Natural killer cell (primary cell): Measurements from ENCODE around the gene DDIT4. TPM values are rescaled to one million over a fixed set of nuclear protein-coding genes. Genes with fewer than 3 reads are reported as not detected.

Experiments
- ATAC-seq, 3 donors: fragments of 150-1000 bp in 2 of 3; fragments of 200-7000 bp in 1 of 3; cut with Tn5 transposase; 1 replicate in 1 of 3; 2 replicates in 2 of 3; pipeline ENCODE4 v1.10.0; 2021; ENCODE audit warnings: mild to moderate bottlenecking in 2 of 3, moderate library complexity in 2 of 3
- DNase-seq, 2 donors: peaks; one replicate each; pipeline versions ENCODE4 v3.0.0 to v3.0.0-alpha.2; 2013 to 2021; ENCODE audit warnings: mixed read lengths in 1 of 2
- H3K27ac ChIP-seq: one replicate; pipeline ENCODE4 v1.5.1; 2013; ENCODE audit warnings: mild to moderate bottlenecking, low read length
- H3K27me3 ChIP-seq: one replicate; pipeline ENCODE4 v1.6.1; 2013; ENCODE audit warnings: low read length; ENCODE audit not compliant: control insufficient read depth, insufficient read depth
- H3K36me3 ChIP-seq: one replicate; pipeline ENCODE4 v1.6.1; 2013; ENCODE audit warnings: low read length; ENCODE audit not compliant: control insufficient read depth, insufficient read depth
- H3K4me1 ChIP-seq: one replicate; pipeline ENCODE4 v1.6.1; 2013; ENCODE audit warnings: low read length; ENCODE audit not compliant: control insufficient read depth, insufficient read depth
- H3K4me3 ChIP-seq: one replicate; pipeline ENCODE4 v1.5.1; 2013; ENCODE audit warnings: low read length
- H3K9me3 ChIP-seq: one replicate; pipeline ENCODE4 v1.6.1; 2013; ENCODE audit warnings: low read length; ENCODE audit not compliant: control insufficient read depth, insufficient read depth
- H3K27ac Mint-ChIP-seq, 2 donors: one replicate each; pipeline ENCODE4 v1.8.0; 2022; ENCODE audit warnings: mild to moderate bottlenecking in 2 of 2, mixed read lengths in 2 of 2, moderate library complexity in 1 of 2
- H3K27me3 Mint-ChIP-seq, 2 donors: one replicate each; pipeline ENCODE4 v1.8.0; 2022; ENCODE audit warnings: low read depth in 2 of 2, mixed read lengths in 2 of 2
- H3K36me3 Mint-ChIP-seq: one replicate; pipeline ENCODE4 v1.8.0; 2022; ENCODE audit warnings: mixed read lengths
- H3K4me1 Mint-ChIP-seq, 2 donors: one replicate each; pipeline ENCODE4 v1.8.0; 2022; ENCODE audit warnings: mixed read lengths in 2 of 2
- H3K4me3 Mint-ChIP-seq: one replicate; pipeline ENCODE4 v1.8.0; 2022; ENCODE audit warnings: mild to moderate bottlenecking, moderate library complexity, mixed read lengths
- H3K9me3 Mint-ChIP-seq, 2 donors: one replicate each; pipeline ENCODE4 v1.8.0; 2022; ENCODE audit warnings: mixed read lengths in 2 of 2
- CTCF ChIP-seq: fragments of 200-600 bp; IDR thresholded peaks from one replicate; pipeline ENCODE4 v1.8.0; 2022; ENCODE audit warnings: antibody characterized with exemption
- WGBS: methylation state at CpG from one replicate; pipeline ENCODE4 v1.1.7; 2013; ENCODE audit warnings: missing lambda C conversion rate; ENCODE audit not compliant: insufficient coverage; 5-methylcytosine and 5-hydroxymethylcytosine counted together
- intact Hi-C: fragments of 100-400 bp; cut with micrococcal nuclease; formaldehyde crosslinking; loops from one replicate; pipeline ENCODE4 v1.14.2; 2022
- total RNA-seq, 4 donors: library from RNA; stranded (reverse); fragments of 120-200 nt in 1 of 4; gene quantifications; one replicate each; pipeline versions ENCODE4 v1.2.3 to v1.2.4, GENCODE V29; 2013 to 2022

Gene DDIT4
- total RNA-seq, 3 donors from 2014 or later (not counting 1 experiment from before 2014, with no cell fraction given), result 174 to 232 (median 200) TPM

- peaks cover 9 to 11% of the 10 kb centered on the region in 2 donors for H3K4me1 Mint-ChIP-seq
- no peak overlapping the region for H3K27ac ChIP-seq
- H3K27me3 Mint-ChIP-seq, result no peaks in the 10 kb centered on the region
- H3K4me3 Mint-ChIP-seq, result no peak overlapping the region
- DNase-seq, result no peak
- peaks cover 51% of the 10 kb centered on the region for H3K36me3 ChIP-seq
- H3K27ac Mint-ChIP-seq, result no peak overlapping the region
- no peak for TF ChIP-seq CTCF
- H3K9me3 Mint-ChIP-seq, result no peaks in the 10 kb centered on the region
- no peak for ATAC-seq
- H3K27me3 ChIP-seq, result no peaks in the 10 kb centered on the region
- H3K9me3 ChIP-seq, result no peaks in the 10 kb centered on the region
- H3K4me3 ChIP-seq, result no peak overlapping the region
- intact Hi-C loops, result no loop called here
- 96% methylated on average over 6 of the region's 6 CpGs for WGBS
- H3K36me3 Mint-ChIP-seq, result peaks cover 9% of the 10 kb centered on the region
- peaks cover 4% of the 10 kb centered on the region for H3K4me1 ChIP-seq
These were observed 39.1 kb upstream of the DDIT4 start for GRCh38 chr10:72234560-72235095.

DNA sequence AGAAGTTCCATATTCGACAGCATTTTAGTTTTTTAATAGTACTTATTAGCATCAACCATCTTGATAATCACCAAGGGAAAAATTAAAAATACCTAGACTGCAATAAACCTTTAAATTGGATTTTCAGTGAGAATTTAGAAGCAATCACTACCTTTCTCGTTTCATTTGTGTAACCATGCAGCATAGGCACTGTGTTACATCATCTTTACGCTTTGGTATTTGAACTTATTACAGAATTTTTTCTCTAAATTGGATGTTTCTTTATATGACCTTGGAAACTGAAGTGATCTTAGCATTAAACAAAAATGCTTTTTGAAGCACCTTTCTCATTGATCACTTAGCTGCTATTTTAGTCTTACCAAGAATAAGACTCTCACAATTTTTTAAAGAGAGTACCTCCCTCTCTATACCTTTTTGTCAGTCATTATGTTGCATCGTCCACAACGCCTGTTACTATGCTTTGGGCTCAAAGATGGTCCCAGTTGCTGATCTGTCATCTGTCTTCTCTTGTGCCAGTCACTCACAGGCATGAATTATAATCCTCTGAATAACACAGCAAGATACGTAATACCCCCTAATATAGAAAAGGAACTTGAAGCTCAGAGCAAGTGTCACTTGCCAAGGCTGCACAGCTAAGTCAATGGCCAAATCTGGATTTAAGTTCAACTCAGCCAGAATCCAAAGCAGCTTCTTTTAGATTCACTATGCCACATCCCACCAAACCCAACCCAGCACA is 38.0 kb upstream of the DDIT4 start:
- DNase-seq (no peak), ATAC-seq (no peak)
- Histone ChIP-seq H3K27ac (no peak overlapping the region), H3K4me3 (no peak overlapping the region), H3K36me3 (peaks cover 41% of the 10 kb centered on the region), H3K4me1 (peaks cover 4% of the 10 kb centered on the region), H3K27me3 (no peaks in the 10 kb centered on the region), H3K9me3 (no peaks in the 10 kb centered on the region)
- Mint-ChIP-seq H3K36me3 (peaks cover 4% of the 10 kb centered on the region), H3K27ac (no peak overlapping the region), H3K4me1 (peaks cover 4 to 12% of the 10 kb centered on the region in 2 donors), H3K4me3 (no peak overlapping the region), H3K27me3 (no peaks in the 10 kb centered on the region), H3K9me3 (no peaks in the 10 kb centered on the region)
- WGBS, result 96% methylated on average over 3 of the region's 6 CpGs
- intact Hi-C loops, result no loop called here
- no peak for TF ChIP-seq CTCF

- Histone ChIP-seq H3K9me3 (no peaks in the 10 kb centered on the region), H3K4me3 (no peak overlapping the region), H3K4me1 (peaks cover 10% of the 10 kb centered on the region), H3K27me3 (no peaks in the 10 kb centered on the region), H3K27ac (no peak overlapping the region), H3K36me3 (peaks cover 23% of the 10 kb centered on the region)
- Mint-ChIP-seq H3K9me3 (no peaks in the 10 kb centered on the region), H3K4me3 (no peak overlapping the region), H3K27me3 (no peaks in the 10 kb centered on the region), H3K4me1 (peaks cover 8 to 29% of the 10 kb centered on the region in 2 donors), H3K27ac (no peak overlapping the region), H3K36me3 (no peaks in the 10 kb centered on the region)
- ATAC-seq (no peak), DNase-seq (no peak)
- TF ChIP-seq CTCF, result no peak
- 92% methylated on average over 13 of the region's 13 CpGs for WGBS
- intact Hi-C loops, result no loop called here
These were observed 35.1 kb upstream of the DDIT4 start for GRCh38 chr10:72238392-72239175.
